HEK293 (cell line): ENCODE data around the gene FAM210A.
A peak's percentile ranks its signal among the peaks of the same experiment; 100 is the strongest.

Experiments
- BCL11A ChIP-seq: fragments of 450-650 bp; formaldehyde crosslinking; IDR thresholded peaks from 2 replicates; pipeline ENCODE4 v1.5.1; 2016; ENCODE audit warnings: low read depth, missing biosample characterization, missing genetic modification characterization
- HOXA7 ChIP-seq: sonication (generic); formaldehyde crosslinking; IDR thresholded peaks from 2 replicates; pipeline ENCODE4 v1.8.1; 2022; ENCODE audit warnings: missing genetic modification reagents, borderline replicate concordance
- KLF8 ChIP-seq: fragments of 450-650 bp; formaldehyde crosslinking; IDR thresholded peaks from 2 replicates; pipeline ENCODE4 v1.5.1; 2016; ENCODE audit warnings: missing biosample characterization, missing genetic modification characterization
- MYNN ChIP-seq: fragments of 450-650 bp; formaldehyde crosslinking; IDR thresholded peaks from 2 replicates; pipeline ENCODE4 v1.5.1; 2016; ENCODE audit warnings: missing biosample characterization, missing genetic modification characterization, borderline replicate concordance
- PRDM1 ChIP-seq: fragments of 450-650 bp; formaldehyde crosslinking; IDR thresholded peaks from 2 replicates; pipeline ENCODE4; 2016; ENCODE audit warnings: missing biosample characterization, missing genetic modification characterization
- PRDM6 ChIP-seq: fragments of 450-650 bp; formaldehyde crosslinking; IDR thresholded peaks from 2 replicates; pipeline ENCODE4 v1.5.1; 2017; ENCODE audit warnings: missing biosample characterization, missing genetic modification characterization
- SP2 ChIP-seq: fragments of 450-650 bp; formaldehyde crosslinking; IDR thresholded peaks from 2 replicates; pipeline ENCODE4 v1.5.1; 2016; ENCODE audit warnings: missing biosample characterization, missing genetic modification characterization
- TRIM28 ChIP-seq: IDR thresholded peaks from 2 replicates; pipeline ENCODE4 v1.6.1; 2011; ENCODE audit warnings: low read length, control low read depth, borderline replicate concordance
- WT1 ChIP-seq: fragments of 450-650 bp; formaldehyde crosslinking; IDR thresholded peaks from 2 replicates; pipeline ENCODE4 v1.5.1; 2016; ENCODE audit warnings: missing biosample characterization, missing genetic modification characterization
- ZBTB17 ChIP-seq: fragments of 450-650 bp; formaldehyde crosslinking; IDR thresholded peaks from 2 replicates; pipeline ENCODE4 v1.5.1; 2016; ENCODE audit warnings: missing biosample characterization, missing genetic modification characterization
- ZBTB8A ChIP-seq: fragments of 450-650 bp; formaldehyde crosslinking; IDR thresholded peaks from 2 replicates; pipeline ENCODE4 v1.5.1; 2016; ENCODE audit warnings: missing biosample characterization, missing genetic modification characterization
- ZFHX2 ChIP-seq: fragments of 450-650 bp; formaldehyde crosslinking; conservative IDR thresholded peaks from 2 replicates; pipeline ENCODE4 v1.5.1; 2016; ENCODE audit warnings: missing biosample characterization, missing genetic modification characterization
- ZFP41 ChIP-seq: fragments of 450-650 bp; formaldehyde crosslinking; IDR thresholded peaks from 2 replicates; pipeline ENCODE4 v1.5.1; 2016; ENCODE audit warnings: missing biosample characterization, missing genetic modification characterization, borderline replicate concordance
- ZFP69B ChIP-seq: fragments of 450-650 bp; formaldehyde crosslinking; IDR thresholded peaks from 2 replicates; pipeline ENCODE4 v1.5.1; 2016; ENCODE audit warnings: missing biosample characterization, missing genetic modification characterization
- ZIC2 ChIP-seq: fragments of 450-650 bp; formaldehyde crosslinking; IDR thresholded peaks from 2 replicates; pipeline ENCODE4 v1.5.1; 2016; ENCODE audit warnings: missing biosample characterization, missing genetic modification characterization
- ZNF10 ChIP-seq: fragments of 450-650 bp; formaldehyde crosslinking; IDR thresholded peaks from 2 replicates; pipeline ENCODE4 v1.5.1; 2017; ENCODE audit warnings: missing biosample characterization, missing genetic modification characterization
- ZNF112 ChIP-seq: fragments of 450-650 bp; formaldehyde crosslinking; IDR thresholded peaks from 2 replicates; pipeline ENCODE4 v1.5.0; 2017; ENCODE audit warnings: missing biosample characterization, missing genetic modification characterization
- ZNF335 ChIP-seq: fragments of 450-650 bp; formaldehyde crosslinking; conservative IDR thresholded peaks from 2 replicates; pipeline ENCODE4 v1.5.1; 2016; ENCODE audit warnings: missing biosample characterization, missing genetic modification characterization
- ZNF510 ChIP-seq: fragments of 450-650 bp; formaldehyde crosslinking; IDR thresholded peaks from 2 replicates; pipeline ENCODE4 v1.5.1; 2018; ENCODE audit warnings: mild to moderate bottlenecking, missing genetic modification characterization, missing biosample characterization; ENCODE audit not compliant: insufficient replicate concordance
- ZNF530 ChIP-seq: fragments of 450-650 bp; formaldehyde crosslinking; IDR thresholded peaks from 2 replicates; pipeline ENCODE4 v1.5.1; 2016; ENCODE audit warnings: low read depth, missing biosample characterization, missing genetic modification characterization
- ZNF626 ChIP-seq: fragments of 450-650 bp; sonication (Bioruptor Pico); formaldehyde crosslinking; IDR thresholded peaks from 2 replicates; pipeline ENCODE4 v1.5.1; 2018; ENCODE audit warnings: missing biosample characterization, missing genetic modification characterization, inconsistent platforms
- ZNF664 ChIP-seq: fragments of 450-650 bp; formaldehyde crosslinking; IDR thresholded peaks from 2 replicates; pipeline ENCODE4 v1.5.1; 2016; ENCODE audit warnings: missing biosample characterization, missing genetic modification characterization
- ZNF704 ChIP-seq: fragments of 450-650 bp; formaldehyde crosslinking; IDR thresholded peaks from 2 replicates; pipeline ENCODE4 v1.5.1; 2016; ENCODE audit warnings: missing biosample characterization, missing genetic modification characterization
- ZNF747 ChIP-seq: fragments of 450-650 bp; formaldehyde crosslinking; IDR thresholded peaks from 2 replicates; pipeline ENCODE4 v1.5.1; 2016; ENCODE audit warnings: missing biosample characterization, missing genetic modification characterization
- ZNF76 ChIP-seq: fragments of 450-650 bp; formaldehyde crosslinking; IDR thresholded peaks from 2 replicates; pipeline ENCODE4; 2016; ENCODE audit warnings: low read depth, missing biosample characterization, missing genetic modification characterization, borderline replicate concordance
- ZSCAN30 ChIP-seq: fragments of 450-650 bp; IDR thresholded peaks from 2 replicates; pipeline ENCODE4 v1.5.1; 2018; ENCODE audit warnings: missing biosample characterization, mild to moderate bottlenecking, missing genetic modification characterization, moderate library complexity
- TF ChIP-seq, protein P1 (sequence below): fragments of 450-650 bp; formaldehyde crosslinking; IDR thresholded peaks from 2 replicates; pipeline ENCODE4 v1.5.1; 2016; ENCODE audit warnings: missing biosample characterization, missing genetic modification characterization, borderline replicate concordance
- TF ChIP-seq, protein P2 (sequence below): fragments of 450-650 bp; formaldehyde crosslinking; IDR thresholded peaks from 2 replicates; pipeline ENCODE4 v1.5.1; 2016; ENCODE audit warnings: missing biosample characterization, missing genetic modification characterization
- TF ChIP-seq, protein P3 (sequence below): fragments of 450-650 bp; formaldehyde crosslinking; IDR thresholded peaks from 2 replicates; pipeline ENCODE4 v1.5.1; 2017; ENCODE audit warnings: missing biosample characterization, missing genetic modification characterization
- TF ChIP-seq, protein P4 (sequence below): fragments of 450-650 bp; formaldehyde crosslinking; optimal IDR thresholded peaks from 2 replicates; pipeline ENCODE3; 2016; ENCODE audit warnings: missing biosample characterization, mild to moderate bottlenecking, missing genetic modification characterization

Gene FAM210A

DNA sequence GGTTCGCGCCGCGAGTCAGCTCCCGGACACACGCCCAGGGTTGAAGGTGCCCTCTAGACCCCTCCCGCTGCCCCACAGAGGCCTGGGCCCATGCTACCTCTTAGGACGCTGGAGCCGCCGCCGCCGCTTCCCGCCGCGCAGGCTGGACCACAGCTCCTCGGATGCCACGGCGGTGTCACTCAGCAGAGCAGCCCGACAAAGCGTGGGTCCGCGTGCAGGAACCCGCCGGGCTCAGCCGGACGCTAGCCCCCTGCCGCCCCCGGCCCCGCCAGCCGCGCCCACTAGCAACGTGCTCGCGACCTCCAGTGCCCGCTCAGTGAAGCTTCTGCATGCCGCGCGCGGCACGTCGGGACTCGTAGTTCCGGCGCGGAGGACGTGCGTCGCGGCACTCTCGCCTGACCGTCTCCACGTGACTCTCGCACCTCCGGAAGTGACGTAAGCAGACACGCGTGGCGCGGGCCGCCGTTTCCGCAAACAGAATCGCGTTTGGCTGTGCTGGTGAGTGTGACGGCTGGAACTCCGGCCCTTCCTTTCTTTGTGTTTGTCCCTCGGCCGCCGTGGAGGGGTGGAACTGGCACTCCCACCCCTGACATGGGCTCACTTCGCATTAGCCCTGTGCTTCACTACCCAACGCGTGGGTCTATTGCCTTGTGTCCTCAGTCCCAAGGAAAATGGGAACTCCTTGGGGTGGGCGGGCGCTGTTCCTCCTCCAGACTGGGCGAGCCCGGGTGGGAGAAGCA, at the start of gene FAM210A, which contains the start of gene RNMT (continued):
- TF ChIP-seq ZNF10 (no peak), ZNF664 (no peak), ZFP69B (tag by site-specific recombination) (peak; percentile 44; the same call in 1 of the 2 replicates), ZNF335 (tag by site-specific recombination) (peak; percentile 83), ZNF510 (tag by site-specific recombination) (no peak), ZNF626 (tag by site-specific recombination) (no peak), ZNF76 (peak; percentile 92), ZNF704 (tag by site-specific recombination) (peak; percentile 41; the same call in 1 of the 2 replicates), BCL11A (no peak), PRDM1 (tag by site-specific recombination) (peak; percentile 69), ZSCAN30 (tag by site-specific recombination) (0 out of 2 replicates have a peak, but pooled peaks have one; percentile 1), ZNF747 (tag by site-specific recombination) (no peak), WT1 (no peak), ZNF112 (tag by site-specific recombination) (no peak), MYNN (tag by site-specific recombination) (no peak), ZNF530 (no peak), ZFP41 (tag by site-specific recombination) (no peak), TRIM28 (peak; percentile 30; the same call in 1 of the 2 replicates), HOXA7 (CRISPR knock-in tag) (no peak), ZBTB17 (tag by site-specific recombination) (peak; percentile 74; the same call in 1 of the 2 replicates), ZBTB8A (tag by site-specific recombination) (peak; percentile 84), KLF8 (tag by site-specific recombination) (peak; percentile 72; the same call in 1 of the 2 replicates), ZFHX2 (tag by site-specific recombination) (peak; percentile 87), ZIC2 (tag by site-specific recombination) (peak; percentile 79), PRDM6 (tag by site-specific recombination) (no peak), SP2 (tag by site-specific recombination) (peak; percentile 85)
- TF ChIP-seq, protein P1, sequence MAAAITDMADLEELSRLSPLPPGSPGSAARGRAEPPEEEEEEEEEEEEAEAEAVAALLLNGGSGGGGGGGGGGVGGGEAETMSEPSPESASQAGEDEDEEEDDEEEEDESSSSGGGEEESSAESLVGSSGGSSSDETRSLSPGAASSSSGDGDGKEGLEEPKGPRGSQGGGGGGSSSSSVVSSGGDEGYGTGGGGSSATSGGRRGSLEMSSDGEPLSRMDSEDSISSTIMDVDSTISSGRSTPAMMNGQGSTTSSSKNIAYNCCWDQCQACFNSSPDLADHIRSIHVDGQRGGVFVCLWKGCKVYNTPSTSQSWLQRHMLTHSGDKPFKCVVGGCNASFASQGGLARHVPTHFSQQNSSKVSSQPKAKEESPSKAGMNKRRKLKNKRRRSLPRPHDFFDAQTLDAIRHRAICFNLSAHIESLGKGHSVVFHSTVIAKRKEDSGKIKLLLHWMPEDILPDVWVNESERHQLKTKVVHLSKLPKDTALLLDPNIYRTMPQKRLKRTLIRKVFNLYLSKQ (tag by site-specific recombination) = no peak
- TF ChIP-seq, protein P2, sequence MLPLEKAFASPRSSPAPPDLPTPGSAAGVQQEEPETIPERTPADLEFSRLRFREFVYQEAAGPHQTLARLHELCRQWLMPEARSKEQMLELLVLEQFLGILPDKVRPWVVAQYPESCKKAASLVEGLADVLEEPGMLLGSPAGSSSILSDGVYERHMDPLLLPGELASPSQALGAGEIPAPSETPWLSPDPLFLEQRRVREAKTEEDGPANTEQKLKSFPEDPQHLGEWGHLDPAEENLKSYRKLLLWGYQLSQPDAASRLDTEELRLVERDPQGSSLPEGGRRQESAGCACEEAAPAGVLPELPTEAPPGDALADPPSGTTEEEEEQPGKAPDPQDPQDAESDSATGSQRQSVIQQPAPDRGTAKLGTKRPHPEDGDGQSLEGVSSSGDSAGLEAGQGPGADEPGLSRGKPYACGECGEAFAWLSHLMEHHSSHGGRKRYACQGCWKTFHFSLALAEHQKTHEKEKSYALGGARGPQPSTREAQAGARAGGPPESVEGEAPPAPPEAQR (tag by site-specific recombination) = peak; percentile 16; the same call in 1 of the 2 replicates
- TF ChIP-seq, protein P3, sequence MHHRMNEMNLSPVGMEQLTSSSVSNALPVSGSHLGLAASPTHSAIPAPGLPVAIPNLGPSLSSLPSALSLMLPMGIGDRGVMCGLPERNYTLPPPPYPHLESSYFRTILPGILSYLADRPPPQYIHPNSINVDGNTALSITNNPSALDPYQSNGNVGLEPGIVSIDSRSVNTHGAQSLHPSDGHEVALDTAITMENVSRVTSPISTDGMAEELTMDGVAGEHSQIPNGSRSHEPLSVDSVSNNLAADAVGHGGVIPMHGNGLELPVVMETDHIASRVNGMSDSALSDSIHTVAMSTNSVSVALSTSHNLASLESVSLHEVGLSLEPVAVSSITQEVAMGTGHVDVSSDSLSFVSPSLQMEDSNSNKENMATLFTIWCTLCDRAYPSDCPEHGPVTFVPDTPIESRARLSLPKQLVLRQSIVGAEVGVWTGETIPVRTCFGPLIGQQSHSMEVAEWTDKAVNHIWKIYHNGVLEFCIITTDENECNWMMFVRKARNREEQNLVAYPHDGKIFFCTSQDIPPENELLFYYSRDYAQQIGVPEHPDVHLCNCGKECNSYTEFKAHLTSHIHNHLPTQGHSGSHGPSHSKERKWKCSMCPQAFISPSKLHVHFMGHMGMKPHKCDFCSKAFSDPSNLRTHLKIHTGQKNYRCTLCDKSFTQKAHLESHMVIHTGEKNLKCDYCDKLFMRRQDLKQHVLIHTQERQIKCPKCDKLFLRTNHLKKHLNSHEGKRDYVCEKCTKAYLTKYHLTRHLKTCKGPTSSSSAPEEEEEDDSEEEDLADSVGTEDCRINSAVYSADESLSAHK (tag by site-specific recombination) = no peak
- TF ChIP-seq, protein P4, sequence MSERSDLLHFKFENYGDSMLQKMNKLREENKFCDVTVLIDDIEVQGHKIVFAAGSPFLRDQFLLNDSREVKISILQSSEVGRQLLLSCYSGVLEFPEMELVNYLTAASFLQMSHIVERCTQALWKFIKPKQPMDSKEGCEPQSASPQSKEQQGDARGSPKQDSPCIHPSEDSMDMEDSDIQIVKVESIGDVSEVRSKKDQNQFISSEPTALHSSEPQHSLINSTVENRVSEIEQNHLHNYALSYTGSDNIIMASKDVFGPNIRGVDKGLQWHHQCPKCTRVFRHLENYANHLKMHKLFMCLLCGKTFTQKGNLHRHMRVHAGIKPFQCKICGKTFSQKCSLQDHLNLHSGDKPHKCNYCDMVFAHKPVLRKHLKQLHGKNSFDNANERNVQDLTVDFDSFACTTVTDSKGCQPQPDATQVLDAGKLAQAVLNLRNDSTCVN (tag by site-specific recombination) = peak; percentile 99
